GM19328 (cell line): ENCODE data around the gene CD99.
"Not testable (repeated sequence)": the region's sequence is repeated elsewhere in the genome, so short reads cannot be mapped to it uniquely, and the experiment has no call there.

Experiments used
- ATAC-seq: cut with Tn5 transposase; IDR thresholded peaks from one replicate; pipeline ENCODE4 v1.9.1; 2021; ENCODE audit warnings: mild to moderate bottlenecking, moderate library complexity; ENCODE audit not compliant: unreplicated experiment

The CD99 gene

DNA sequence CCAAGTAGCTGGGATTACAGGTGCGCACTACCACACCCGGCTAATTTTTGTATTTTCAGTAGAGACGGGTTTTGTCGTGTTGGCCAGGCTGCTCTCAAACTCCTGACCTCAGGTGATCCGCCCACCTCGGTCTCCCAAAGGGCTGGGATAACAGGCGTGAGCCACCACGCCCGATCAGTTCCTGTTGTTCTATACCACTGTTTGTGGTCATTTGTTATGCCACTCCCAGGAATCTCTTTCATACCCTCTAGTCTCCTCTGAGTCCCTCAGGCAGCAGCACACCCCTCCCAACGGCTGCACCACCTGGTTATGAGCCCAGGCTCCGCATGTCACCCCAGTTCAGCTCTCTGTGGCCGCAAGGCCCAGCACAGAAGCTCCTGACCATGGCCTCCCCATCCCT lies 17.5 kb upstream of the CD99 start:
- no peak for ATAC-seq

DNA sequence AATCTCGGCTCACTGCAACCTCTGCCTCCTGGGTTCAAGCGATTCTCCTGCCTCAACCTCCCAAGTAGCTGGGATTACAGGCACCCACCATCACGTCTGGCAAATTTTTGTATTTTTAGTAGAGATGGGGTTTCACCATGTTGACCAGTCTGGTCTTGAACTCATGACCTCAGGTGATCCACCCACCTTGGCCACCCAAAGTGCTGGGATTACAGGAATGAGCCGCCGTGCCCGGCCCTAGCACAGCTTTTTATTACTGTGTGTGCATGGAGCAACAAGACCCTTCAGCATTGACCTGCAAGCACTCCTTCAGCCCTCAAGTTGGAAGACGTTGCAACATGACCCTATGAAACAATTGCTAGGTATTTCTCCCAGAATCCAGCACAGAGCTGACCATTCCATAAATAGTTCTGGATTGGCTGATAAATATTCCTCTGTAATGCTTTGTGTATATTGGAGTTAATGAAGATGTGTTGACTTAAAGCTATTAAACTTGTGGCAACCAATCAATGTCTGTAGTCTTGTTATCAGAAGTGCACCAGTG lies 15.4 kb upstream of the CD99 start:
- not testable (repeated sequence) for ATAC-seq

DNA sequence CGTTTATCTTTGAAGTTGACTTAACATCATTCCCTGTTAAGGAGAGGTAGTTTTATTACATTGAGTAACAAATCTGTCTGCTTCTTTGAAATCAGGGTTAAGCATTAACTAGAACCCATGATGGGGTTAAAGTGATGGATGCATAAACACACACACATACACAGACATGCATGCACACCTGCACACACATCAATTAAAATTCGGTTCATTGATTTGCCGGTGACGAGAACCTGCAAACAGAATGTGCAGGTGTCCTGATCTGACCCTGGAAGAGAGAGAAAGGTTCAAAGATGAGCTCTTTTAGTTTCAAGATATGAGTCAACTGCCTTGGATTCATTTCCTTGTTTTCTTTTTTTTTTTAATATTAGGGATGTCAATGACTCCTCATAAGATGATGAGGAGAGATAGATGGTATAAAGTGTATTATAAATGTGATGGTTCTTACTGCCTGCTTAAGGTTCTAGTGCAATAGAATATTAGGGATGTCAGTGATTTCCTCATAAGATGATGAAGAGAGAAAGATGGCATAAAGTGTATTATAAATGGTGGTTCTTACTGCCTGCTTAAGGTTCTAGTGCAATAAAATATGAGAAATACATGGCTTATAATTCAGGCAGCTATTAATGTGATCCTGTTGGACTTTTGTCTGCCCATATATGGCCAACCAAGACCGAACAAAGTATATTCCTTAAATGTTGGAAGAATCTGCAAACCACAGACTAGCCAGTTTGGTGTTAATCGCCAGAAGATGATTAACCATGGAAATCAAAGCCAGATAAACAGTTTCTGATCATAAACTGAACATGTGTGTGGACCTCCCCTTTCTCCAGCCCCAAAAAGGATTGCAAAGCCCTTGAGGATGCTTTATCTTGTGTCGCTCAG lies 14.1 kb upstream of the CD99 start:
- ATAC-seq = no peak

DNA sequence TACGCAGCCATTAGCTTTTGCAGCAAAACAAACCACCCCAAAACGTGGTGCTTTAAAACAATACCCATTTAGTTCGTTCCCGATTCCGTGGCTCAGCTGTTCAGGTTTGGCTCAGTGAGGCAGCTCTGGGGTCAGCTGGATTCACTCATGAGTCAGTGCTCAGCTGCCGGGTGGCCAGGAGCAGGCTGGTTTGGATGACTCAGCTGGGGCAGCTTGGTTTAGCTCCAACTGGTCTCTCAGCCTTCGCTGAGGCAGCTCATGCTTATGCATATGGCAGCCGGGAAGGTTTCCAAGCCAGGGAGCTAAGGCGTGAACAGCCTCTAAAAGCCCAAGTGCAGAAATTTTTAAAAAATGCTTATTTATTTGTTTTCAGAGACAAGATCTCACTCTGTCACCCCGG lies 13.3 kb upstream of the CD99 start:
- no peak for ATAC-seq

DNA sequence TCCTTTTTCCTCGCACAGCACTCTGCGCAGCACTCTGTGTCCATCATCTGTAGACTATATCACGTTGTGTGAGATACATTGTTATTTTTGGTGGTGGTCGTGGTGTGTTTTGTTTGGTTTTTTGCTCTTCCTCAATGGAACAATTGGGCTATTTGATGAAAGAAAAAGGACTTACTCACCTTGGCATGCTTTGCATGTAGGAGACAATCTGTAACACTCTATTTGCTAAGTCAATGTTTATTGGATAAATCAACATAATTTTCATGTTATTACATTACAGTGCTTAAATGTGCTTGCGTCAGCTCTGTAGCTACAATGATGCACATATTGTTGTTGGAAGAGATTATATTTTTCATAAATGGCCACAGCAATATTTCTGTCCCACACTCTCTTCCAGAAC lies 12.5 kb upstream of the CD99 start:
- no peak for ATAC-seq

- ATAC-seq = no peak
Measured at GRCh38 chrX:2679534-2680485, 11.3 kb upstream of the CD99 start.

DNA sequence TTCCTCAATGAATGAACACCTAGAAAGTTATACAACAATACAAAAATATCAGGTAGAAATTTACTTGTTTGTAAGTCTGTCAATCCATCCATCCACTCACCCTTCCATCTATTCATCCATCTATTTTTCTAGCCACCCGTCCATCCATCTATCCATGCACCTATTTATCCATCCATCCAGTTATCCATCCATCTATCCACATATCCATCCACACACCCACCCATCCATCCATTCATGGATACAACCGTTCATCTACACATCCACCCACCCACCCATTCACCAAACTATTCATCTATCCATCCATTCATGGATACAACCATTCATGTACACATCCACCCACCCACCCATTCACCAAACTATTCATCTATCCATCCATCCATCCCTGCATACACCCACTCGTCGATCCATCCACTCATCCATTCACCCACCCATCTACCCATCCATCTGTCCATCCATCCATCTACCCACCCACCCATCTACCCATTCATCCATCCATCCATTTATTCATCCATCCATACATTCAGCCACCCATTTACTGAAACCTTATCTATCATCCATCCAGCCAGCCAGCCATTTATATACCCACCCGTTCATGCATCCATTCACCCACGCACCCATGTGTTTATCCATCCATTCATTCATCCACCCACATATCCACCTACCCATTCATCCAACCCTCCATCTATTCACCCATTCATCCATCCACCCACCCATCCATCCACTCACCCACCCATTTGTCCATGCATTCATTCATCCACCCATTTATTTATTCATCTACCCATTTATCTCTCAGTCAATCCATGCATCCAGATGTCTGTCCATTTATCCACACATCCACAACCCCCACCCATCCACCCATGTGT lies 10.4 kb upstream of the CD99 start:
- ATAC-seq = no peak

DNA sequence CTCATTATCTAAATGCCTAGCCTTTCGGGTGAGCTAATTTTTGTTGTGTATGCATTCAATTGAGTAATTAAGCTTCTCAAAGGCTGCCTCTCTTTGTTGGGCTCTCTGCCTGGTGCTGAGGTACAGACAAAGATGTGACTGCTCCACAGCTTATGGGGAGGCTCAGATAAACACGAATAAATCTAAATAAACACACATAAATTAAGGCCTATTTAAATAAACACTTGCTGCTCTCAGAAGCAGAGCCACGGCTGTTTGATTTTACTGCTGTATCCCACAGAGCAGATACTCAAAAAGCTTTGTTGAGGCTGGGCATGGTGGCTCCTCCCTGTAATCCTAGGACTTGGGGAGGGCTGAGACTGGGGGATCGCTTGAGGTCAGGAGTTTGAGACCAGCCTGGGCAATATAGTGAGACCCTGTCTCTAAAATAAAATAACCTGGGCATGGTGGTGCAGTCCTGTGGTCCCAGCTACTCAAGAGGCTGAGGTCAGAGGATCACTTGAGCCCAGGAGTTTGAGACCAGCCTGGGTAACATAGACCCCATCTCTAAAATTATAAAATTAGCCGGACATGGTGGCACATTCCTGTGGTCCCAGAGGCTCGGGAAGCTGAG lies 8.4 kb upstream of the CD99 start:
- ATAC-seq = no peak

GRCh38 chrX:2684256-2684655 lies 6.8 kb upstream of the CD99 start:
- no peak for ATAC-seq

- no peak for ATAC-seq
Measured at GRCh38 chrX:2685886-2686285, 5.2 kb upstream of the CD99 start.

DNA sequence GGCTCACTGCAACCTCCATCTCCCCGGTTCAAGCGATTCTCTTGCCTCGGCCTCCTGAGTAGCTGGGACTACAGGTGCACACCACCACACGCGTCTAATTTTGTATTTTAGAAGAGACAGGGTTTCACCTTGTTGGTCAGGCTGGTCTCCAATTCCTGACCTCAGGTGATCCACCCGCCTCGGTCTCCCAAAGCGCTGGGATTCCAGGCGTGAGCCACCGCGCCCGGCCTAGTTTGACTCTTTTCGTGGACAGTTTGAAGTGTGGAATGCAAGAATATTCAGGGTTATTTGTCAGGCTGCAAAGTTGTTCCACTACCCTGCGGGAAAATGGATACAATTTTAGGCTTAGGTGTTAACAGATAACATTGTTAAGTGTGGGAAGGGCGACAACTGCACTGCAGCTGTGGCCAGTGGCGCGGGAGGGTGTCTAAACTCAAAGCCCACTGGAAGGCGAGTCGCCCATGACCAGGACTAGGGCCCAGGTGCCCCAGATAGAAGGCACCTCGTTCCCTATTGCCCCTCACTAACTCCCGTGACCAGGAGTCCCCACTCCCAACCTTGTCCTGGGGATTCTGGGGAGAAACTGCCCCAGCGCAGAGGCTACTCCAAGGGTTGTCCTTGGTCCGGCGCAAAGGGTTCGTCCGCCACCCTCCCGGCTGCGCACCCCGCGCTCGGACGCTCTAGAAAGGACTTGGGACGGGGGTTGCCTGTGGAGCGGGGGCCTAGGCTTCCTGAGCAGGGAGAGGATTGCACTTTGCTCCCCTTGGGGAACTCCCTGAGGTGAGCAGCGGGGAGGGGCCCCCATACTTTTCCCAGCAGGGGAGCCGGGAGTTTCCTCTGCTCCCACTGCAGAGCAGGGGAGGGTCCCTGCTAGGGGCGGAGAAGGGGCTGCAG lies 1.1 kb upstream of the CD99 start:
- ATAC-seq = no peak

- peak; percentile 9 for ATAC-seq
Measured at GRCh38 chrX:2691543-2692220, 587 bp downstream of the CD99 start.

GRCh38 chrX:2692221-2693112 lies 1.4 kb downstream of the CD99 start:
- ATAC-seq = no peak

GRCh38 chrX:2693113-2694002 lies 2.3 kb downstream of the CD99 start:
- no peak for ATAC-seq

GRCh38 chrX:2694914-2695267 lies 3.8 kb downstream of the CD99 start:
- no peak for ATAC-seq

- ATAC-seq = peak; percentile 82
Measured at GRCh38 chrX:2696698-2697215, 5.7 kb downstream of the CD99 start.
